Colonic mucosa (tissue), 4 donors: Measurements from ENCODE around the gene CSNK1G1. TPM values are rescaled to one million over a fixed set of nuclear protein-coding genes. Genes with fewer than 3 reads are reported as not detected.

Source experiments
- DNase-seq: peaks from one replicate; pipeline ENCODE4 v3.0.0-alpha.2; 2020
- H3K27ac ChIP-seq: fragments of 200-600 bp; one replicate; pipeline ENCODE4 v1.8.0; 2021
- H3K27me3 ChIP-seq: fragments of 200-600 bp; one replicate; pipeline ENCODE4 v1.8.0; 2021
- H3K36me3 ChIP-seq: fragments of 200-600 bp; one replicate; pipeline ENCODE4 v1.8.0; 2021
- H3K4me1 ChIP-seq: fragments of 200-600 bp; one replicate; pipeline ENCODE4 v1.8.0; 2021; ENCODE audit warnings: mild to moderate bottlenecking
- H3K4me3 ChIP-seq: fragments of 200-600 bp; one replicate; pipeline ENCODE4 v1.8.0; 2021
- H3K9ac ChIP-seq, 2 donors: one replicate each; pipeline ENCODE4 v1.7.0; 2013; ENCODE audit warnings: control low read depth in 2 of 2, low read depth in 2 of 2, low read length in 2 of 2
- H3K9me3 ChIP-seq: fragments of 200-600 bp; one replicate; pipeline ENCODE4 v1.8.0; 2021
- intact Hi-C: fragments of 100-400 bp; cut with DNase I; formaldehyde crosslinking; loops from one replicate; pipeline ENCODE4 v1.14.1; 2022
- total RNA-seq, 2 donors: library from RNA; stranded (reverse); fragmentation: NEBNext Ultra II Directional in 1 of 2; extraction: Animal tissue kit (Norgen Biotek cat#: 25700) in 1 of 2; gene quantifications; one replicate each; pipeline ENCODE4 v1.2.1, GENCODE V29; 2021
- TF ChIP-seq, protein P1 (sequence below): fragments of 200-600 bp; IDR thresholded peaks from one replicate; pipeline ENCODE4 v1.8.0; 2022; ENCODE audit warnings: antibody characterized with exemption, mild to moderate bottlenecking
- donor health status: healthy.
- donor health status: DM: no; HTN: no; CAD: no.
- donor health status: DM: no; HTN: no; CAD: no.

The CSNK1G1 gene
- total RNA-seq, 2 donors from 2014 or later, result 17.0 to 18.5 TPM

DNA sequence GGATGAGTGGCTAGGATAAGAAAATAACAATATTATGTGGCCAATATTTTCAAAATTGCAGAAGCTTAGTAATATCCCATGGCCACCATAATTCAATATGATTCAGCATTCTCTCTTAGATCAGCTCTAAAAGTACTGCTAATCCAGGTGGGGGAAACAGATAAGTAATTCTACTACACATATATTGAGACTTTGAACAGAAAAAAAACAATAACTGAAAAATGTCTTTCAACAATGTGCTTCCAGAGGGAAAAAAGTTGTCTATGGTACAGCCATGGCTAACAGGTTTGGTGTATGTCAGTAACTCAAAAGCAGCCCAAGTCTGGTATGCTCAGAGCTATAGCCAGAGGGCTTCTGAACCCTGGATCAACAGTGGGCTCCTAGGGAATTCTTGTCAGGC, 150.8 kb downstream of the CSNK1G1 start:
- no peaks in the 10 kb centered on the region for H3K36me3 ChIP-seq
- DNase-seq, result no peak
- intact Hi-C loops, result no loop called here

DNA sequence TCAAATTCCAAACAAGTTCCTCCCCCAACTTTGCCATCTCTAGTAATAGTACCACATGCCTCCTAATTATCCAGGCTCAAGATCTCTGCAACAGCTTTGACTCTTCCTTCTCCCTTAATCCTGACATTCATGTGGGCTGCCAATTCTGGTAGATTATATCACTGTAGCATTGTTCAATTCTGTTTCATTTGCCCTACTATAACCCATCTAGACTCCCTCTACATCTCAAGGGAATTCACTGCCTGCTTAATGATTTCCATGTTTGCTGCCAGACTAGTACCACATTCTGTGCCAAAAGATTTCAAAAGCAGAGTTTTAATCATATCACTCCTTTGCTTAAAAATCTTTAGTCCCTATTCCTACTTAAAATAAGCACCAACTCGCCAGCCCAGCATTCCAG, 158.5 kb downstream of the CSNK1G1 start:
- H3K4me1 ChIP-seq, result no peaks in the 10 kb centered on the region
- H3K36me3 ChIP-seq, result no peaks in the 10 kb centered on the region
- TF ChIP-seq, protein P1, sequence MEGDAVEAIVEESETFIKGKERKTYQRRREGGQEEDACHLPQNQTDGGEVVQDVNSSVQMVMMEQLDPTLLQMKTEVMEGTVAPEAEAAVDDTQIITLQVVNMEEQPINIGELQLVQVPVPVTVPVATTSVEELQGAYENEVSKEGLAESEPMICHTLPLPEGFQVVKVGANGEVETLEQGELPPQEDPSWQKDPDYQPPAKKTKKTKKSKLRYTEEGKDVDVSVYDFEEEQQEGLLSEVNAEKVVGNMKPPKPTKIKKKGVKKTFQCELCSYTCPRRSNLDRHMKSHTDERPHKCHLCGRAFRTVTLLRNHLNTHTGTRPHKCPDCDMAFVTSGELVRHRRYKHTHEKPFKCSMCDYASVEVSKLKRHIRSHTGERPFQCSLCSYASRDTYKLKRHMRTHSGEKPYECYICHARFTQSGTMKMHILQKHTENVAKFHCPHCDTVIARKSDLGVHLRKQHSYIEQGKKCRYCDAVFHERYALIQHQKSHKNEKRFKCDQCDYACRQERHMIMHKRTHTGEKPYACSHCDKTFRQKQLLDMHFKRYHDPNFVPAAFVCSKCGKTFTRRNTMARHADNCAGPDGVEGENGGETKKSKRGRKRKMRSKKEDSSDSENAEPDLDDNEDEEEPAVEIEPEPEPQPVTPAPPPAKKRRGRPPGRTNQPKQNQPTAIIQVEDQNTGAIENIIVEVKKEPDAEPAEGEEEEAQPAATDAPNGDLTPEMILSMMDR, result no peak
- no peak overlapping the region for H3K4me3 ChIP-seq
- H3K27ac ChIP-seq, result no peak overlapping the region
- H3K9me3 ChIP-seq, result no peaks in the 10 kb centered on the region
- DNase-seq, result no peak
- intact Hi-C loops, result no loop called here
- no peak overlapping the region for H3K9ac ChIP-seq
- H3K27me3 ChIP-seq, result no peaks in the 10 kb centered on the region

More for the DNA sequence above, 150.8 kb downstream of the CSNK1G1 start:
- no peaks in the 10 kb centered on the region for H3K9me3 ChIP-seq
- TF ChIP-seq, protein P1, result no peak
- no peaks in the 10 kb centered on the region for H3K27me3 ChIP-seq
- H3K4me1 ChIP-seq, result no peaks in the 10 kb centered on the region
- no peak overlapping the region for H3K9ac ChIP-seq
- no peak overlapping the region for H3K4me3 ChIP-seq
- H3K27ac ChIP-seq, result no peak overlapping the region

DNA sequence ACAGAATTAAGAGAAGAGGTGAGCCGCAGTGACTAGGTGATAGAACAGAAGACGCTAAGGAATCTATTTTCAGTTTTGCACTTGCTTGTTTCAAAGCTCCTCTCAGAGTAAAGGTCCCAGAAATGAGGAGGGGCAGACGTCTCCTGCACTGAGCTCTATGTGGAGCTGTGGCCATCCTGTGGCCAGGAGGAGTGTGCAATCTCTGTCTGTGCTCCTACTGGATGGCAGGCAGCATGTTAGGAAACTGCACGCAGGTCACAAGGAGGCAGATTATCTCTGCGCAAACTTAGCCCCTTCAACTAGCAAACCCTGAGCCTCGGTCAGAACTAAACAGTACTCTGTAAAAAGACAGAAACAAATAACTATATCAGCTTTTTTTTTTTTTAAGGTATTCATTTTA, 162.0 kb downstream of the CSNK1G1 start:
- TF ChIP-seq, protein P1, result no peak
- Histone ChIP-seq H3K9ac (no peak overlapping the region), H3K4me3 (no peak overlapping the region), H3K9me3 (no peaks in the 10 kb centered on the region), H3K27ac (no peak overlapping the region), H3K36me3 (no peaks in the 10 kb centered on the region), H3K27me3 (no peaks in the 10 kb centered on the region), H3K4me1 (no peaks in the 10 kb centered on the region)
- DNase-seq, result no peak
- intact Hi-C loops, result no loop called here

DNA sequence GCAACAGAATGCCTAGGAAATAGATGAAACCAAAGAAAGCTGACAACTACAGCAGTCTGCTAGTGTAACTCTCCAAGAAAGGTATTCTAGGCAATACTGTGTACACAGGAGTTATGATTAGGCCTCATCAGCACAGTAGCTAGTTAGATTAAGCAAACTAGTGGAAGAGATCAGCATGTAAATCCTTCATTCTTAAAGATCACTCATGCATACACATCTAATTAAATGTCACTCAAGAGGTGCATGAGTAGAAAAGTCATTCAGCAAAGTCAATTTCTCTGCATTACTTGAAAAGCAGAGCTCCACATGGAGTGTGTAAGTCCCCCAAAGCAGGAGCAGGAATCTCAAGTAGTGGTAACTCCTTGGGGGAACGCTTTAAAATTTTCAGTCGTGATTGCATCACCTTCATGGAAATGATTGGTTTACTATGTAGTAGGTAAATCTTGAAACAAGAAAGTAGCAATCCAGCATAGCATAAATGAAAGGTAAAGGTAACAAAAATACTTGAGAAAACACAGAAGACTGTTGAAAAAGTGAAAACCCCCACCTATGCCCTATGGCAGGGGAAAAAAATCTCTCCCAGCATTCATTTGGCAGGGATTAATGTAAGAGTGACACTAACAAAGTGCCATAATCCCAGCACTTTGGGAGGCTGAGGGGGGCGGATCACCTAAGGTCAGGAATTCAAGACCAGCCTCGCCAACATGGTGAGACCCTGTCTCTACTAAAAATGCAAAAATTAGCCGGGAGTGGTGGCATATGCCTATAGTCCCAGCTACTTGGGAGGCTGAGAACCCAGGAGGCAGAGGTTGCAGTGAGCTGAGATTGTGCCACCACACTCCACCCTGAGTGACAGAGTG, 163.8 kb downstream of the CSNK1G1 start:
- intact Hi-C loops, result no loop called here
- DNase-seq, result no peak
- Histone ChIP-seq H3K9me3 (no peaks in the 10 kb centered on the region), H3K27ac (no peak overlapping the region), H3K36me3 (no peaks in the 10 kb centered on the region), H3K4me1 (no peaks in the 10 kb centered on the region), H3K27me3 (no peaks in the 10 kb centered on the region), H3K4me3 (no peak overlapping the region), H3K9ac (no peak overlapping the region)
- TF ChIP-seq, protein P1, result no peak

DNA sequence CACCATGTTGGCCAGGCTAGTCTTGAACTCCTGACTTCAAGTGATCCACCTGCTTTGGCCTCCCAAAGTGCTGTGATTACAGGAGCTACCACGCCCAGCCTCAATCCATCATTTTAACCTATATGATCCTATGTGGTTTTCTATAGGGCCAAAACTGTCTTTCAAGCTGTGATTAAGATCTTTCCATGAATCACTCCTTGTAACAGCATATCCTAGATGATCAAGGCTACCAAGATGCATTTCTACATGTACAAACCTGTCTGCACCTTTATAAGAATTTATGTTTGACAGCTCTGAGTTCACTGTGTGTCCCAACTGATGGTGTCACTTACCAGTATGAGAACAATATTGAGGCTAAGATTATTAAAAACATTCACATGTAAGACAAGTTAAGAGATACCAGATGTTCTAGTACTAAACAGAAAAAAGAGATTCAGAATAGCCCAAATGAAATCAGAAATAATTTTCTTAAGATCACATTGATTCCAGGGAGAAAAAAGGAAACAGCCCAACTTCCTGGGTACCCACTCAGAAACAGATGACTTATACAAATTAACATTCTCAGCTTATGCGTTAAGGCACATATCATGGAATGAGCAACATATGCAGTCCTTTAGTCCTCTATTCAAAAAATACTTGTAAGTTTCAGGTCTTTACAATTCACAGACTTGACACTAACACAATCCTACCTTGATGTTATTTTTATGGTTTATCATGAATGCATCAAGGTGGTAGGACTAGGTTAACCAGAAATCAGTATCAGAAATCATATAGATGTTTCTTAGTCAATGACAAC, 168.4 kb downstream of the CSNK1G1 start:
- Histone ChIP-seq H3K9me3 (no peaks in the 10 kb centered on the region), H3K4me1 (no peaks in the 10 kb centered on the region), H3K36me3 (no peaks in the 10 kb centered on the region), H3K27ac (no peak overlapping the region), H3K9ac (no peak overlapping the region), H3K27me3 (no peaks in the 10 kb centered on the region), H3K4me3 (no peak overlapping the region)
- TF ChIP-seq, protein P1, result no peak
- DNase-seq, result no peak
- intact Hi-C loops, result no loop called here
